ENCODE data around the gene CDC20B.

DNA sequence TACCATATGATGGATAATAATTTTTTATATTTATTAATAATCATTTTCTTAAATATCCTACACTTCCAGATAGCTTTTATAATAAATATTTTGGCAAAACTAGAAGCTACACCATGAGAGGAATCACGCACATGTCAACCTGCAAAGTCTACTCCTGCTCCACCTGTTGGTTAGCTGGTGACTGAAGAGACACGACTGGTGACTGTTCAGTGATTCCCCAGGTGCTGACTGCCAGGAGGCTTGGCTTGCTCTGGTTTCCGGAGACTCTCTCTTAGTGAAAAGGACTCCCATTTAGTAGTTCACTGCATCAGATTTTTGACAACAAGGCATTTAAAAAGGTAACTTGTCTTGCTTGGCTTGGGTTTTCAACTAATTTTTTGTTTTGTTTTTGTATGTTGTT, 49.6 kb downstream of the CDC20B start:
- TF ChIP-seq CTCF (IDR thresholded peaks at IDR 0.05) (no peak), POLR2AphosphoS5 (IDR thresholded peaks at IDR 0.05) (no peak)

Data from upper lobe of left lung (tissue), 4 donors.